LHCN-M2 (cell line): ENCODE data around the gene BMP8B. TPM values are rescaled to one million over a fixed set of nuclear protein-coding genes. Genes with fewer than 3 reads are reported as not detected.
A peak's percentile ranks its signal among the peaks of the same experiment; 100 is the strongest.
"Not testable (repeated sequence)": the region's sequence is repeated elsewhere in the genome, so short reads cannot be mapped to it uniquely, and the experiment has no call there.

Experiments used
- DNase-seq: peaks from one replicate; pipeline ENCODE4 v3.0.0-alpha.2; 2012; ENCODE audit warnings: low read depth
- total RNA-seq: library from RNA; depleted of rRNA; stranded (reverse); fragments of >200 nt; gene quantifications from 2 replicates; pipeline ENCODE4 v1.2.3, GENCODE V29; 2014

The BMP8B gene
- total RNA-seq, 1 experiment from 2014 or later, result 1.2 TPM

DNA sequence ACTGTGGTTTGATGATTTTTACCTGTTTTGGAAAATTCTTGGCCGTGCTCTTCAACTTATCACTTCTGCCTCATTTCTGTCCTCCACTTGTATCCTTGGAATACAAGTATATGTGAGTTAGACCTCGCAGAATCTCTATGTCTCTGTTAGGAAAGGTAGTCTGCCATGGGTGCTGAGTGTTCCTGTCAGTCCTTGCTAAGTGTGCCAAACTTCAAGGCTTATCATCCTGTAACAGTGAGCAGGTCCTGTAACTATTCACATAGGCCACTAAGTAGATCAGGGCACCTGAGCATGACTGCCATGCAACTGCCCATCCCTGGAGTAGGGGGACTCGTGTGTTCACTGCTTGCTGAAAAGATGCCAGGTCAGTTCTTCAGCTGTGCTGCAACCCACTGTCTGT lies 24.2 kb upstream of the BMP8B start:
- DNase-seq, result no peak

DNA sequence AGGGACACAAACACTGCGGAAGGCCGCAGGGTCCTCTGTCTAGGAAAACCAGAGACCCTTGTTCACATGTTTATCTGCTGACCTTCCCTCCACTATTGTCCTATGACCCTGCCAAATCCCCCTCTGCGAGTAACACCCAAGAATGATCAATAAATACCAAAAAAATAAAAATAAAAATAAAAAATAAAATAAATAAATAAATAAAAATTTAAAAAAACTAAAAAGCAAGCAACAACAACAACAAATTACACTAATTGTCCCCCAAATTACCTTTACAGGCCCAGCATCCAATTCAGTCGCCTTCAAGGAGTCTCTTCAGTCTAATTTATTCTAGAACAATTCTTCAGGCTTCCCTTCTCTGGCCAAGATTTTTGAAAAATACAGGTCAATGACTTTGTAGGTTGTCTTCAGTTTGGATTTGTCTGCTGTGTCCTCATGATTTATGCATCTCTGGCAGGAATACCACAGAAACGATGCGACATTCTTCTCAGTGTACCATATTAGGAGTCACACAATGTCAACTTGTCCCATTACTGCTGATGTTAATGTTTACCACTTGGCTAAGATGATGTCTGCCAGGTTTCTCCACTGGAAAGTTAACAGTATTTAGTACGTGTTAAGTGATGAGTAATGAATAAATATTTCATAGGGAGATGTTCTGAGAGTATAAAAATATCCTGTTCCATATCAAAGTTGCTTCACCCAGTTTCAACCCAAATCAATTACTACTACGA lies 20.3 kb upstream of the BMP8B start:
- DNase-seq, result no peak

DNA sequence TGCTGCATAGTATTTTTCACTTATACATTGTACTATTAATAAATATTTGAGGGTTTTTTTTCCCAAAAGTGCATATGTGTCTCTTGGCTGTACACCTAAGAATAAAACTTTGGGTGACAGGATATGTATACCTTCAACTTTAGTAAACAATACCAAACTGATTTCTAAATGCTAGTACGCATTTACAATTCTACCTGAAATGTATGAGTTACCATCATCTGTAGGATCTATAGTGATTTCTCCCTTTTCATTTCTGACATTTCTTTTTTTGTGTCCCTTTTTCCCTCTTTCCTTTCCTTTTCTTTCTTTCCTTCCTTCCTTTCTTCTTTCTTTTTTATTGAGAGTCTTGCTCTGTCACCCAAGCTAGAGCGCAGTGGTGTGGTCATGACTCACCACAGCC lies 16.7 kb upstream of the BMP8B start:
- no peak for DNase-seq

DNA sequence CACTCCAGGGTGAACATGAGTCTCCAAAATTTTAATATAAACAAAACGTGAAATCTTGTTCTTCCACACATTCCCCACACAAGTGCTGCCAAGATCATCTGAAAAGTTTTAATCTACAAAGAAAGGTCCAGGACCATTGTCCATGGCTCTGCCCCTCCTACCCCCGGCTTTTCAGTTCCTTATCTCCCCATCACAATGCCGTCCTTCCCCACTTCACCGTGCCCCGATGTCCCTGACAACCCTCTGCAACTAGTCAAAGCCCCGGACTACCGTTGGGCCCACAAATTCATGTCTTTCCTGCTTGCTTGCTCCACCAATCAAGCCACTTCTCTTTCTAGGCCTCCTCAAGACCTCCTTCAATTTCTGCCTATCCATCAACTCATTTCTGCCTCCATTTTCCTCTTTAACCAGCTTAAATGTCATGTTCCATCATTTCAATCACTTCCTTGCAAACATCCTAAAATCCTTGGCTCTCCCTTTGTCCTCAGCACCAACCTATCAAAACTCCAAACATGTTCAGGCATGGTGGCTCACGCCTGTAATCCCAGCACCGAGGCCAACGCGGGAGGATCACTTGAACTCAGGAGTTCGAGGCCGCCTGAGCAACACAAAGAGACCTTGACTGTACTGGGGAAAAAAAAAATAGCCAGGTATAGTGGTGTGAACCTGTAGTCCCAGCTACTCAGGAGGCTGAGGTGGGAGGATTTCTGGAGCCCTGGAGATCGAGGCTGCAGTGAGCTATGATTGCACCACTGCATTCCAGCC lies 14.0 kb upstream of the BMP8B start:
- DNase-seq, result no peak

DNA sequence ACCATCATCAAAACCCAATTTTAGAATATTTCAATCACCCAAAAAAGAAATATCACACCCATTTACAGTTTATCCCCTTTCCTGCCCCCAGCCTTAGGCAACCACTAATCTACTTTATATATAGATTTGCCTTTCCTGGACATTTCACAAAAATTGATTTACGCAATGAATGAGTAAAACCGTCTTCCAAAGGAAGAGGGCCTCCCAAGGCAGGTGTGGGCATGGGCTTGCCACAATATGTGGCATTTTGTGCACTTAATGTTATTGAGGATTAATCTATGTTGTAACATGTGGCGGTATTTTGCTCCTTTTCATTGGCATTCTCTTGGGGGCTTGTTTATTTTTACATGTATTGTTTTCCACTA lies 11.8 kb upstream of the BMP8B start:
- DNase-seq, result peak; percentile 19

DNA sequence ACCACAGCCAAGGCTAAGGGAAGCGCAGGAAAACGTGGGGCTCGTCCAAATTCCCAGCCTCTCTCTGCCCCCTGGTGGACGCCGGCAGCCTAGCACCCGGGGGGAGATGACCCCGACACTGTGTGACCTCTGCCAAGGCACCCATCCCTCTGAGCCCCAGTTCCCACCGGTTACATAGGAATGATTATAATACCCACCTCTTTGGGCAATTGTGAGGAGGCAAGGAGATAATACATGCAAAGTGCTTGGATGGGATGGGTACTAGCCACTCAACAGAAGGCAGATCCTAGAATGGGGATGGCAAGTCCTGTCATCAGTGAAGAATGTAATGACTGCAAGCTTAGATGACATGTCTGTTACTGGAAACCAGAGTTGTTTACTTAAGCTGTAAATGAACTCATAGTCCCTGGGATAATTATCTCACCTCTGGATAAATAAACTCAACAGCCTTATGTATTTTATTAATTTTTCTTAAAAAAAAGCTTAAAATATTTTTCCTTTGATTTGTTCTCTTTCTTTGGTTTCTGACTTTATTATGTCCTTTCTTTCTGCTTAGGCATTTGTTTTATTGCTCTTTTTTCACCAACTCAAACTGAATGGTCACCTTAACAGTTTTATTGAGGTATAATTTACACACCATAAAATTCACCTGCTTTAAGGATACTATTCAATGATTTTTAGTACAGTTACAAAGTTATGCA lies 11.3 kb upstream of the BMP8B start:
- peak; percentile 89 for DNase-seq

DNA sequence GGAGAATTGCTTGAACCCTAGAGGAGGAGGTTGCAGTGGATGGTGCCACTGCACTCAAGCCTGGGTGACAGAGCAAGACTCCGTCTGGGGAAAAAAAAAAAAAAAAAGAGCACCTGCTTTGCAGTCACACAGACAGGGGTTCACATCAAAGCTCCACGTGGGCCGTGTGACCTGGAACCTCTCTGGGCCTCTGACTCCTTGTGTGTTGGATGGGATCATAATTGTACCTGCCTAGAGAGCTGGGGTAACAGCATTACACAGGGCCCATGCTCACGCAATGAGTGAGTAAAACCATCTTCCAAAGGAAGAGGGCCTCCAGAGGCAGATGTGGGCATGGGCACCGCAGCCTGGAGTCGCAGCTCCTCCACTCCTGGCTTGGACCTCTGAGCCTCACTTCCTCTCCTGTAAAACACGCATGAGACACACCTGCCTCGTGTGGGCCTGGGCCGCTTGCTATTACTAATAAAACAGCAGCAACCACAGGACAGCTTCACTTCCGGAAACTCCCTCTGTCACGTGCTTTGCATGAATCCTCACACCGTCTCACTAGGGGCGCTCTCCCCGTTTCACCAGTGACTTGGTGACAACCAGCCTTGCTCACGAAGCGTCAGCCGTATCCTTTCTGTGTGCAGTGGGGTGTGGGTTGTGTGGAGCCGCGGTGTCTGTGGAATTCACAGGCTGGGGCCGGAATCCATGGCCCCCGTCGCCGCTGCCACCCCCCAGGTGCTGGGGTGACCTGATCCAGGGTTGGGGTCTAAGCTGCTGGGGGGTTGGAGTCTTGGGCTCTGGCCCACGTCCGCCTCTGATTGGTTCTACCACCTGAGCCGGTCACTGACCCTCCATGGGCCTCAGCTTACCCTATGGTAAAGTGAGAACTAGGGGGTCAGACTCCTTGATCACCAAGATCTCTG lies 10.4 kb upstream of the BMP8B start:
- DNase-seq, result peak; percentile 80

DNA sequence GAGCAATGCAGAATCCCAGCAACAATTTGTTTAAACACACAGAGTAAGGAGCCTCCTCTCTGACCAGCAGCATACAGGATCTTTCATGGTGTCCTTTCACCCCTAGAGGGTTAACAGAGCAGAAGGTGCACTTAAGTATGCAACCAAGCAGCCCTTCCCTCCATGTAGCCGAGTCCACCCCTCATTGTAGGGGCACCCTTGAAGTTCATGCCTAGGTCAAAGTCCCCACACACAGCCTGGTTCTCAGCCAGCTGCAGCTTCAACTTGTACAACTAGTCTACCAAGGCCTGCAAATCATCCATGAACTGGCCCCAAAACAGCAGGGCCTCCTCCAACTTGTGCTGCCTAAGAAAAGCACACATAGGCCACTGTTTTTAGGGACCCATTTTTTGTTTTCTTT lies 7.0 kb upstream of the BMP8B start:
- DNase-seq, result no peak

DNA sequence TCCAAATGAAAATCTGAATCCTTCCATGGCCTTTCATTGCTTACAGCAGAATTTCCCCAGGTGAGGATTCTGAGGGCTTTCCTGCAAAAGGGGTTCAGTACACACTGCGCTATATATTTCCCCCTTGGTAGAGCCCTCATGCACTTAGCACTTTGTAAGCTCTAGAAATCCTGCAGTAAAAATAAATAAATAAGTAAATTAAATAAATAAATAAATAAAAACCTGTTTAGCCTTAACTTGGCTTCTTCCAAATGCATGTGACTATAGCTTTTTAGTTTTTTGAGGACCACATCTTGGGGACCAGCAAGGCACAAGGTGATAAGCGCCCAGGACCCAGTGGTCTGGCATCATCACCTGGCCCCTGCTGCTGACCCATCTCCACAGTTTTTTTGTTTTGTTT lies 3.2 kb upstream of the BMP8B start:
- no peak for DNase-seq

DNA sequence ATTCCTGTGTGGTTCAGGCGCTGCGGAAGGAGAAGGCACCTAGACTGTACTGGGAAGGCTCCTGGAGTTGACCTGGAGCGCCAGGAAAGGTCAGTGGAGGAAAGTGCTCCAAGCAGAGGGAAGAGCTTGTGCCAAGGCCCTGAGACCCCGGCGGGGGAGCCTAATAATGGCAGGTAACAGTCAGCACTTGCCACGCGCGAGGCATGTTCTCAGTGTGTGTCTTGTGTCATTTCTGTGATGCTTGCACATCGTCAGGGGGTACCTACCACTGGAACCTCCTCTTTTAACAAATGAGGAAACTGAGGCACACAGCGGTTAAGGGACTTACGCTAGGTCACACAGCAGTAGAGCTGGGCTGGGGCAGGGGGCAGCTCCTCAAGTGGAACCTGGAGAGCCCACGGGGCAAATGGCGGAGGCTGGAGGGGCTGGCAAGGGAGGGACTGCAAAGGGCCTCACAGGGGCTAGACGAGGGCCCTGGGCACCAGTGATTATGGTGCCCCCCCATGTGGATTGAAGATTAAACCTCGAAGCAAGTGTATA lies 976 bp upstream of the BMP8B start:
- DNase-seq, result no peak

DNA sequence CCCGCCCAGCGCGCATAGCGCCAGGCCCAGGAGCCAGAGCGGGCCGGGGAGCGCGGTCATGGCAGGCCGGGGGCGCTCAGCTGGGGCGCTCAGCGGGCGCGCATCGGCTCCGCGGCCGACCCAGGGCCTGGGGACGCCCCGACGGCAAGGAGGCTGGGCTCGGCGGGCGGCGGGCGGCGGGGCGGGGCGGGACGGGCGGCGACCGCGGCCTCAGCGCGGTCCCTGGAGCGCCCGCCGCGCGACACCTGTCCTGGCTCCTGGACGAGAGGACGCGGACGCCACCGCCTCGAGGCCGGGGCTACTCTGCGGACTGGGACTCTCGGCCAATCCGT lies 273 bp downstream of the BMP8B start:
- DNase-seq, result no peak

DNA sequence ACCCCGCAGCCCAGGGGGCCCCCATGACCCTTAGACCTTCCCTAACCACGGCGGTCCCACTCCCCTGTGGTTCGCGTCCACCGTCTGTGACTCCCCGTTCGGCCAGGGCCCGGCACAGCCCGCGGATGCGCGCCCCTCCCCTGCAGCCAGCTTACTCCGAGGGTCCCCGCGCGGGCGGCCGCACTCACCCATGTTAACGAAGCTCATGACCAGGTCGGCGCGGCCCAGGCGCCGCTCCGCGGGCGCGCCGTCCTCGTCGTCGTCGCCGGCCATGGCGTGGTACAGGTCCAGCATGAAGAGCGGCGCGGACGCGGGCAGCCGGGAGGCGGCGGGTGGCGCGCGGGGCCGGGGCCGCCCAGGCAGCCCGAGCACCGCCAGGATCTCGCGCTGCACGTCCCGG lies 701 bp downstream of the BMP8B start:
- not testable (repeated sequence) for DNase-seq

DNA sequence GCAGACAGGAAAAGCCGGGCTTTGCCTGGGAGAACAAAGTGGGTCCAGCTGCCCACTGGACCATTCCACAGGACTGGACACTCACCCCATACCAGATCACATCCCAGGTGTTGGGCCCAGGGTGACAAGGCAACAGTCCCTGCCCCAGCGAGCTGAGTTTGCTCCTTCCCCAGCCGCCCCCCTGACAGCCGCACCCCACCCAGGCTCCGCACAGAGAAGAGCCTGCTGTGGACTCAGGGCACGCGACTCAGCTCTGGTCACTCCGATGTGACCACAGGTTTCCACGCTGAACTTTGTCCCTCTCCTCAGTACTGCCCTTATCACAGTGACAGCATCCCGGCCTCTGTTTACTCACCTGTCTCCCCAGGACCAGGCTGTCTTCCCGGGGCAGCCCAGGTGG lies 1.2 kb downstream of the BMP8B start:
- DNase-seq, result no peak

DNA sequence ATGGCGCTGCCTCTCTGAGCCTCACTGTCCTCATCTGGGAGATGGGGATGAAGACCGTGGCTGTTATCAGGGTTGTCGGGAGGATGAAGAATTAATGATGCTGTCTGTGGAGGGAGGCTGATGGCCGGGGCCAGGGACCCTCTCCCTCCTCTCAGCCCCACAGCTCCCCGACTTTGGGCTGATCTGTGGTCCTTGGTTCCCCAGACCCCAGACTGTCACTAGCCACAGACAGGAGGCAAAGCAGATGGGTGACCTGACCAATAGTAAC lies 1.6 kb downstream of the BMP8B start:
- not testable (repeated sequence) for DNase-seq

DNA sequence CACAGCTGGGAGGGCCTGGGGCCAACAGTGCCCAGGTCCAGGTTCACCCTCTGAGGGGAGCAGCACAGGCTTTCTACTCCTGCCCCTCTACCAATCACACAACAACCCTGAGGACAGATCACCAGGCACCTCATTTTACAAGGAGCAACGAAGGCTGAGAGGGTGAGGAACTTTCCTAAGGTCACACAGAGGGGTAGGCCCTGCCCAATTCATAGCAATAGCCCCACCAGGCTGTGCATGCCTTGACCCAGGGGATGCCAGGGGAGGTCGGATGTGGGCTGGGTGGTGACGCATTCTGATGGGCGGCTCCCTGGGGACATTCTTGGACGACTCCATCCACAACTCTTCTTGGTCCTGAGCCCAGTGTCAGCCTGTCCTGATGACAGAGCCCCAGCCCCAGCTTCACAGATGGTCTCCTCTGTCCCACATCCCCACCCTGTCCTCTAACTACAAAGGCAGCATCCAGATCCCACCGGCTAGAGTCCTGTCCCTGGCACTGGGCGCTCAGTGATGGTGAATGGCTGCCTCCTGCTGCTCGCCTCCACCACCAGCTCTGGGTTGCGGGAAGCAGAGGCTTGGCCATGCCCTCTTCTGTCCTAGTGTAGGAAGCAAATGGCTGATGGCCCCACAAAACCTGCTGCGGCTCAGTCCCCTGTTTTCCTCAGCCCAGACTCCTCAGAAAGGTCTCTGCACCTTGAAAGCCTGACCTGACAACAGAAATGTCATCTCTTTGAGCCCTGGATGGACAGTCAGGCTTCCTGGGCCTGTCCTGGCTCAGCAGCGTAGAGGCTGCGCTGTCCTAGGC lies 2.2 kb downstream of the BMP8B start:
- peak; percentile 25 for DNase-seq

DNA sequence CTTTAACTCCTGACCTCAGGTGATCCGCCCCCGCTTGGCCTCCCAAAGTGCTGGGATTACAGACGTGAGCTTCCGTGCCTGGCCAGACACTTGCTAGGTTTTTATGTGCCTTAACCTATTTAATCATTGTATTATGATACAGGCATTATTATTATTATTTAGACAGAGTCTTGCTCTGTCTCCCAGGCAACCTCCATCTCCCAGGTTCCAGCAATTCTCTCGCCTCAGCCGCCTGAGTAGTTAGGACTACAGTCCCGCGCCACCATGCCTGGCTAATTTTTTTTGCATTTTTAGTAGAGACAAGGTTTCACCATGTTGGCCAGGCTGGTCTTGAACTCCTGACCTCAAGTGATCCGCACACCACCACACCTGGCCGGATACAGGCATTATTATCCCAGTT lies 6.0 kb downstream of the BMP8B start:
- DNase-seq, result not testable (repeated sequence)

DNA sequence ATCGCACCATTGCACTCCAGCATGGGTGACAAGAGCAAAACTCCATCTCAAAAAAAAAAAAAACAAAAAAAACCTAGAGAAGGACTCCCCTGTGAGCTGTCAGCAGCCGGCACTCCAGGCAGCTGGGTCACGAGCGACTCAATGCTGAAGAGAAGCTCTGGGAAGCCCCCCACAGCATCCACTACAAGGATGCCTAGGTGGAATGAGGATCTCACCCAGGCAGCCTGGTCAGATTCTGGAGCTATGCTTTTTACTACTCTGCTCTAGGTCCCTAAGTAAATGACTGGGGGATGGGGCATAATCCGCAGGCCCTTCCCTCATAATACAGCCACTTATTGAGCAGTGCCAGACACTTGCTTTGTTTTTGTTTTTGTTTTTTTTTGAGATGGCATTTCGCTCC lies 6.6 kb downstream of the BMP8B start:
- DNase-seq, result no peak

DNA sequence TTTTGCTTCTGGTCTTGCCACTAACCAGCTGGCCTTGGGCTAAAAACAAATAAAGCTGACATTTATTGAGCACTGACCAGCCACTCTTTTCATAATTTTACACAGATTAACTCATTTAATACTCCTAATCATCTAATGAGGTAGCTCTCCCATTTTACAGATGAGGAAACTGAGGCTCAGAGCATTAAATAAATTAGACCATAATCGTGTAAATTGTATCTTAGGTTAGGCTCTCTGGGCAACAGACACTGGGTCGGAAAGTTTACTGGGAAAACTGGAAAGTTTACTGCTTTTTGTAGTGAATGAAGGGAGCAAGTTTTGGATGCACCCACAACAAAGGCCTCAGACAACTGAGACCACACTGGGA lies 7.3 kb downstream of the BMP8B start:
- DNase-seq, result no peak

DNA sequence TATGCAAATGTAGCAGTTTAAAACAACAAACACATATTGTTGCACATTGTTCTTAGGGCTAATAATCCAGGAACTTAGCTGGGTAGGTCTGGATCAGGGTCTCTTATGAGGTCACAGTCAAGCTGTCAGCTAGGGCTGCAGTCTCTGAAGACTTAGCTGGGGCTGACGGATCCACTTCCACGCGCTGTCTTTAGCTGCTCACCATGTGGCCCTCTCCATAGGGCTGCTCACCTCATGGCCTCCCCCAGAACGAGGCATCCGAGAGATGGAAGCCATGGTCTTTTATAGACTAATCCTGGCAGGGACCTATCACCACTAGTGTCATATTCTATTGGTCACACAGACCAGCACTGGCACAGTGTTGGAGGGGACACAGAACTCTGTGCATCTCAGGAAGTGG lies 8.8 kb downstream of the BMP8B start:
- DNase-seq, result no peak

DNA sequence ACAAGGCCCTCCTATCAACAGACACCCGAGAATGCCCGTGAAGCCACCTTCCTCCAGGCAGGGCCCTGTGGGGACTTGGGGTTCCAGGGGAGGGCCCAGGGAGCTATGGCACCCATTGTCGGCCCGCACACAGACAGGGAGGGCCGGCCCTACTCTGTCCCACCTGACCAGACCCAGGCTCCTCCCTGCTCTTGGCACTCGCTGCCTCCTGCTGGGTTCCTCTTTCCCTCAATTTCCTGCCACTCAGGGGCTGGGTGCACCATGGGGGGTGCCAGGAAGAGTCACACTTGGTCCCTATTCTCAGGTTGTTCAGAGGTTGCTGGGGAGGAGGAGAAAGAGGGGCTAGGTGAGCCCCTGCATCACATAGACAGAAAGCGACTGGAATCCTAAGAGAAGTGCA lies 9.5 kb downstream of the BMP8B start:
- DNase-seq, result no peak
